Measurements from ENCODE around the gene KIAA1671.
"Not testable (repeated sequence)": the region's sequence is repeated elsewhere in the genome, so short reads cannot be mapped to it uniquely, and the experiment has no call there.

KIAA1671 gene

GRCh38 chr22:24951942-24952836 is at the start of gene KIAA1671:
KIAA1671 (plus strand) TSS chr22:24952716; CDS start chr22:25028000, 75,284 bp downstream.
- CTCF ChIA-PET: interaction anchor here (0.6 to 1.2 kb wide), 5 partner anchors 13 to 137 kb away, joined by 3 to 7 read pairs (median 3); no protein-coding TSS in a partner anchor
- DNase-seq (ENCODE audit: low spot score): peak; percentile 88
- H3K27ac ChIP-seq: peak within 1 kb of the TSS; percentile 97
- POLR2A ChIA-PET (ENCODE audit: low non-redundant PET): no interaction called here
- peak; percentile 97 for TF ChIP-seq CTCF (conservative IDR thresholded peaks at IDR 0.05; ENCODE audit: low read depth)

- no peak for DNase-seq (ENCODE audit: low spot score)
- POLR2A ChIA-PET (ENCODE audit: low non-redundant PET): no interaction called here
- no peak overlapping the region for H3K27ac ChIP-seq
- CTCF ChIA-PET: no interaction called here
- no peak for TF ChIP-seq CTCF (conservative IDR thresholded peaks at IDR 0.05; ENCODE audit: low read depth)
These were observed 46.6 kb upstream of the KIAA1671 start for GRCh38 chr22:24905909-24906308.

GRCh38 chr22:24907101-24907500 is 45.4 kb upstream of the KIAA1671 start:
- CTCF ChIA-PET: interaction anchor here (0.6 kb wide), 1 partner anchor 204 kb away, joined by 3 read pairs; no protein-coding TSS in a partner anchor

DNA sequence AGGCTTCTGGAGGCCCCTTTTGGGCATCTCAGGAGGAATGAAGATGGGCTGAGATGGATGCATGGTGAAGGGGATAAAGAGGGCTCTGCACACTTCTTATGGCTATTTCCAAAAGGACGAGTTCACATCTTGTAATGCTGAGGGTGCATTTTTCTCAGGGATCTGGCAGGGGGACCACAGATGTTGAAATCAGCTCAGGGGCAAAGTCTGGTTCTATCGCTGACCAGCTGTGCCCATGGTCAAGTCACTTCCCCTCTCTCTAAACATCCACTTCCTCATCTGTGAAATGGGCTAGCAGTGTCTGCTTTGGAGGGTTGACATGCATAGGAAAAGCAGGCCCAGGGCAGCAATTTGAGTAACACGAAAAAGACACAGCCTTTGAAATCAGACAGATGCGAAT is 32.5 kb upstream of the KIAA1671 start:
- DNase-seq (ENCODE audit: low spot score): no peak
- ChIA-PET CTCF (no interaction called here), POLR2A (ENCODE audit: low non-redundant PET) (no interaction called here)
- H3K27ac ChIP-seq: no peak overlapping the region
- TF ChIP-seq CTCF (conservative IDR thresholded peaks at IDR 0.05; ENCODE audit: low read depth): no peak

More at GRCh38 chr22:24907101-24907500, 45.4 kb upstream of the KIAA1671 start:
- DNase-seq (ENCODE audit: low spot score); POLR2A ChIA-PET (ENCODE audit: low non-redundant PET); H3K27ac ChIP-seq: not testable (repeated sequence)

DNA sequence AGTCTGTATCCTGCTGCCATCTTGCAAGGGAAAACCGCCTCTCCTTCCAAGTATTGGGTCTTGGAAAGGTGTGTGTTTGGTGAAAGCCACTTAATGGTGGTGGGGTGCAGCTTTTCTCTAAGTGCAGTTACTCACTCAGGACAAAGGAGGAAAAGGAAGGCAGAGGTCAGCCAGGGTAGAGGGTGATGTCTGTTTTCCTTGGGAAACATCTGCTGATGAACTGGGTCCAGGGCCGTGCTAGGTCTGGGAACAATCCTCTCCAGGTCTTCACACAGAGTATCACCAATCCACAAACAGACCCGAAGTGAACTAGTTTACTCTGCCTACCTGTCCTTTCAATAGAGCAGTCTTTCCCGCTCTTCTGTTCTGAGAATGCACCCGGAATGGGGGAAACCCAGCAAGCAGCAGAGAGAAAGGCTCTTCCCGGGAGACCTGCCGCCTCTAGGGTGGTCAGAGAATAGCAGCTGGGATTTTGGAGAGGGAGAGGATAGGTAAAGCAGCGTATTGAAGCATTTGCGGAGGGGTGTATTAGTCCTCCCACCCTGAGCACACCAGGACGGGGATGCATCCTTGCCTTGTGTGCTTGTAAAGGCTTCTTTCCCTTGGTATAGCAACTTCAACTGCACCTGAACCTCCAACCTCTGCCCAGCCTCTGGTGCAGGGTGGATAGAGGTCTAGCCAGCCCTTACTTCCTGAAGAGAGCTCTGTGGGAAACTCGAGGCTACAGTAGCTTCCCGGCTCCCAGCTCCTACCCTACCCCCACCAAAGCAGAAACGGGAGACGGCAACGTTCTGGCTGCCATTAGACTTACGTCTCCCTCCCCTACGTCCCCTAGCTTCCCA is 26.7 kb upstream of the KIAA1671 start:
- TF ChIP-seq CTCF (conservative IDR thresholded peaks at IDR 0.05; ENCODE audit: low read depth): no peak
- CTCF ChIA-PET: no interaction called here
- H3K27ac ChIP-seq: no peak overlapping the region
- POLR2A ChIA-PET (ENCODE audit: low non-redundant PET): no interaction called here
- no peak for DNase-seq (ENCODE audit: low spot score)

DNA sequence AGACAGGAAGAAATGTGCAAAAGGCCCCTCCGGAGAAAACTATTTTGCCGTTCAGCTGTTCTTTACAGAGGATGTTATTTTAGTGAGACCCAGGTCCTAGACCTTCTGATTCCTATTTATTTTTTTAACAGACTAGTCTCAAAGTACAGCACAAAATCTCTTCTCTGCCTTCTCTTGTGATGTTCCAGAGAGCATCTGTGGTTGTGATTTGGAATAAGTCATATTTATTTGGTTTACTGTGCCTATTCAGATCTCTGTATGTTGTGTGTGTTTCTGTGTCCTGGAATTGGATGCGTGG is 26.1 kb upstream of the KIAA1671 start:
- no peak for TF ChIP-seq CTCF (conservative IDR thresholded peaks at IDR 0.05; ENCODE audit: low read depth)
- no peak for DNase-seq (ENCODE audit: low spot score)
- CTCF ChIA-PET: interaction anchor here (1.0 kb wide), 1 partner anchor 10 kb away, joined by 3 read pairs; no protein-coding TSS in a partner anchor
- H3K27ac ChIP-seq: no peak overlapping the region
- POLR2A ChIA-PET (ENCODE audit: low non-redundant PET): no interaction called here
